ENCODE results near the gene RASGRF1. TPM values are rescaled to one million over a fixed set of nuclear protein-coding genes. Genes with fewer than 3 reads are reported as not detected.

RASGRF1 gene
- total and polyA plus RNA-seq, 2 experiments from 2014 or later, result 0.05 to 0.24 TPM

DNA sequence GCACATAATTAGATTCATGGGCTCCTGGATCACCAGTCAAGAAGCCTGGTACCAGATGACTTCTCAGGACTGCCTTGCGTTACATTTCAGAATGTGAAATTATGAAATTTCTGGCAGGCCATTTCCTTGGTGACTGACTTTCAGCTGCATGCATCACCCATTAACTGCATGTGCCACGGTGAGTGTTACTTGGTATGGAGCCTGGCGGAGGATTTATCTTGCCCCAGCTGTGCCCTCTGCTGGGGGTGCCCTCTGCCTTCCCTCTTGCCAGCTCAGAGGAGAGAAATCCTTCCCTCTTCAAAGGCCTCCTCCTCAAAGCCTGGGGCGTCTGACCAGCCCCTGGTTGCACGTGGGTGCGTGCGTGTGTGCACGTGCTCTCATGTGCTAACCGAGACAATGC lies 88.0 kb downstream of the RASGRF1 start:
- no peak for DNase-seq (ENCODE audit: low spot score)
- TF ChIP-seq ETS1 (IDR thresholded peaks at IDR 0.05), result no peak
- TF ChIP-seq, protein P1, sequence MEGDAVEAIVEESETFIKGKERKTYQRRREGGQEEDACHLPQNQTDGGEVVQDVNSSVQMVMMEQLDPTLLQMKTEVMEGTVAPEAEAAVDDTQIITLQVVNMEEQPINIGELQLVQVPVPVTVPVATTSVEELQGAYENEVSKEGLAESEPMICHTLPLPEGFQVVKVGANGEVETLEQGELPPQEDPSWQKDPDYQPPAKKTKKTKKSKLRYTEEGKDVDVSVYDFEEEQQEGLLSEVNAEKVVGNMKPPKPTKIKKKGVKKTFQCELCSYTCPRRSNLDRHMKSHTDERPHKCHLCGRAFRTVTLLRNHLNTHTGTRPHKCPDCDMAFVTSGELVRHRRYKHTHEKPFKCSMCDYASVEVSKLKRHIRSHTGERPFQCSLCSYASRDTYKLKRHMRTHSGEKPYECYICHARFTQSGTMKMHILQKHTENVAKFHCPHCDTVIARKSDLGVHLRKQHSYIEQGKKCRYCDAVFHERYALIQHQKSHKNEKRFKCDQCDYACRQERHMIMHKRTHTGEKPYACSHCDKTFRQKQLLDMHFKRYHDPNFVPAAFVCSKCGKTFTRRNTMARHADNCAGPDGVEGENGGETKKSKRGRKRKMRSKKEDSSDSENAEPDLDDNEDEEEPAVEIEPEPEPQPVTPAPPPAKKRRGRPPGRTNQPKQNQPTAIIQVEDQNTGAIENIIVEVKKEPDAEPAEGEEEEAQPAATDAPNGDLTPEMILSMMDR (conservative IDR thresholded peaks at IDR 0.05; ENCODE audit: low read depth in 2 of 2), result no peak
- no peak for TF ChIP-seq EZH2phosphoT487 (IDR thresholded peaks at IDR 0.05; ENCODE audit: unreplicated experiment)
- TF ChIP-seq, protein P2, sequence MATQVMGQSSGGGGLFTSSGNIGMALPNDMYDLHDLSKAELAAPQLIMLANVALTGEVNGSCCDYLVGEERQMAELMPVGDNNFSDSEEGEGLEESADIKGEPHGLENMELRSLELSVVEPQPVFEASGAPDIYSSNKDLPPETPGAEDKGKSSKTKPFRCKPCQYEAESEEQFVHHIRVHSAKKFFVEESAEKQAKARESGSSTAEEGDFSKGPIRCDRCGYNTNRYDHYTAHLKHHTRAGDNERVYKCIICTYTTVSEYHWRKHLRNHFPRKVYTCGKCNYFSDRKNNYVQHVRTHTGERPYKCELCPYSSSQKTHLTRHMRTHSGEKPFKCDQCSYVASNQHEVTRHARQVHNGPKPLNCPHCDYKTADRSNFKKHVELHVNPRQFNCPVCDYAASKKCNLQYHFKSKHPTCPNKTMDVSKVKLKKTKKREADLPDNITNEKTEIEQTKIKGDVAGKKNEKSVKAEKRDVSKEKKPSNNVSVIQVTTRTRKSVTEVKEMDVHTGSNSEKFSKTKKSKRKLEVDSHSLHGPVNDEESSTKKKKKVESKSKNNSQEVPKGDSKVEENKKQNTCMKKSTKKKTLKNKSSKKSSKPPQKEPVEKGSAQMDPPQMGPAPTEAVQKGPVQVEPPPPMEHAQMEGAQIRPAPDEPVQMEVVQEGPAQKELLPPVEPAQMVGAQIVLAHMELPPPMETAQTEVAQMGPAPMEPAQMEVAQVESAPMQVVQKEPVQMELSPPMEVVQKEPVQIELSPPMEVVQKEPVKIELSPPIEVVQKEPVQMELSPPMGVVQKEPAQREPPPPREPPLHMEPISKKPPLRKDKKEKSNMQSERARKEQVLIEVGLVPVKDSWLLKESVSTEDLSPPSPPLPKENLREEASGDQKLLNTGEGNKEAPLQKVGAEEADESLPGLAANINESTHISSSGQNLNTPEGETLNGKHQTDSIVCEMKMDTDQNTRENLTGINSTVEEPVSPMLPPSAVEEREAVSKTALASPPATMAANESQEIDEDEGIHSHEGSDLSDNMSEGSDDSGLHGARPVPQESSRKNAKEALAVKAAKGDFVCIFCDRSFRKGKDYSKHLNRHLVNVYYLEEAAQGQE (IDR thresholded peaks at IDR 0.05; ENCODE audit: unreplicated experiment), result no peak
- TF ChIP-seq EZH2 (IDR thresholded peaks at IDR 0.05; ENCODE audit: low read depth, unreplicated experiment), result no peak
- TF ChIP-seq, protein P3, sequence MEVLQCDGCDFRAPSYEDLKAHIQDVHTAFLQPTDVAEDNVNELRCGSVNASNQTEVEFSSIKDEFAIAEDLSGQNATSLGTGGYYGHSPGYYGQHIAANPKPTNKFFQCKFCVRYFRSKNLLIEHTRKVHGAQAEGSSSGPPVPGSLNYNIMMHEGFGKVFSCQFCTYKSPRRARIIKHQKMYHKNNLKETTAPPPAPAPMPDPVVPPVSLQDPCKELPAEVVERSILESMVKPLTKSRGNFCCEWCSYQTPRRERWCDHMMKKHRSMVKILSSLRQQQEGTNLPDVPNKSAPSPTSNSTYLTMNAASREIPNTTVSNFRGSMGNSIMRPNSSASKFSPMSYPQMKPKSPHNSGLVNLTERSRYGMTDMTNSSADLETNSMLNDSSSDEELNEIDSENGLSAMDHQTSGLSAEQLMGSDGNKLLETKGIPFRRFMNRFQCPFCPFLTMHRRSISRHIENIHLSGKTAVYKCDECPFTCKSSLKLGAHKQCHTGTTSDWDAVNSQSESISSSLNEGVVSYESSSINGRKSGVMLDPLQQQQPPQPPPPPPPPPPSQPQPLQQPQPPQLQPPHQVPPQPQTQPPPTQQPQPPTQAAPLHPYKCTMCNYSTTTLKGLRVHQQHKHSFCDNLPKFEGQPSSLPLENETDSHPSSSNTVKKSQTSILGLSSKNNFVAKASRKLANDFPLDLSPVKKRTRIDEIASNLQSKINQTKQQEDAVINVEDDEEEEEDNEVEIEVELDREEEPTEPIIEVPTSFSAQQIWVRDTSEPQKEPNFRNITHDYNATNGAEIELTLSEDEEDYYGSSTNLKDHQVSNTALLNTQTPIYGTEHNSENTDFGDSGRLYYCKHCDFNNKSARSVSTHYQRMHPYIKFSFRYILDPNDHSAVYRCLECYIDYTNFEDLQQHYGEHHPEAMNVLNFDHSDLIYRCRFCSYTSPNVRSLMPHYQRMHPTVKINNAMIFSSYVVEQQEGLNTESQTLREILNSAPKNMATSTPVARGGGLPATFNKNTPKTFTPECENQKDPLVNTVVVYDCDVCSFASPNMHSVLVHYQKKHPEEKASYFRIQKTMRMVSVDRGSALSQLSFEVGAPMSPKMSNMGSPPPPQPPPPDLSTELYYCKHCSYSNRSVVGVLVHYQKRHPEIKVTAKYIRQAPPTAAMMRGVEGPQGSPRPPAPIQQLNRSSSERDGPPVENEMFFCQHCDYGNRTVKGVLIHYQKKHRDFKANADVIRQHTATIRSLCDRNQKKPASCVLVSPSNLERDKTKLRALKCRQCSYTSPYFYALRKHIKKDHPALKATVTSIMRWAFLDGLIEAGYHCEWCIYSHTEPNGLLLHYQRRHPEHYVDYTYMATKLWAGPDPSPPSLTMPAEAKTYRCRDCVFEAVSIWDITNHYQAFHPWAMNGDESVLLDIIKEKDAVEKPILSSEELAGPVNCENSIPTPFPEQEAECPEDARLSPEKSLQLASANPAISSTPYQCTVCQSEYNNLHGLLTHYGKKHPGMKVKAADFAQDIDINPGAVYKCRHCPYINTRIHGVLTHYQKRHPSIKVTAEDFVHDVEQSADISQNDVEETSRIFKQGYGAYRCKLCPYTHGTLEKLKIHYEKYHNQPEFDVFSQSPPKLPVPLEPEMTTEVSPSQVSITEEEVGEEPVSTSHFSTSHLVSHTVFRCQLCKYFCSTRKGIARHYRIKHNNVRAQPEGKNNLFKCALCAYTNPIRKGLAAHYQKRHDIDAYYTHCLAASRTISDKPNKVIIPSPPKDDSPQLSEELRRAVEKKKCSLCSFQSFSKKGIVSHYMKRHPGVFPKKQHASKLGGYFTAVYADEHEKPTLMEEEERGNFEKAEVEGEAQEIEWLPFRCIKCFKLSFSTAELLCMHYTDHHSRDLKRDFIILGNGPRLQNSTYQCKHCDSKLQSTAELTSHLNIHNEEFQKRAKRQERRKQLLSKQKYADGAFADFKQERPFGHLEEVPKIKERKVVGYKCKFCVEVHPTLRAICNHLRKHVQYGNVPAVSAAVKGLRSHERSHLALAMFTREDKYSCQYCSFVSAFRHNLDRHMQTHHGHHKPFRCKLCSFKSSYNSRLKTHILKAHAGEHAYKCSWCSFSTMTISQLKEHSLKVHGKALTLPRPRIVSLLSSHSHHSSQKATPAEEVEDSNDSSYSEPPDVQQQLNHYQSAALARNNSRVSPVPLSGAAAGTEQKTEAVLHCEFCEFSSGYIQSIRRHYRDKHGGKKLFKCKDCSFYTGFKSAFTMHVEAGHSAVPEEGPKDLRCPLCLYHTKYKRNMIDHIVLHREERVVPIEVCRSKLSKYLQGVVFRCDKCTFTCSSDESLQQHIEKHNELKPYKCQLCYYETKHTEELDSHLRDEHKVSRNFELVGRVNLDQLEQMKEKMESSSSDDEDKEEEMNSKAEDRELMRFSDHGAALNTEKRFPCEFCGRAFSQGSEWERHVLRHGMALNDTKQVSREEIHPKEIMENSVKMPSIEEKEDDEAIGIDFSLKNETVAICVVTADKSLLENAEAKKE (CRISPR knock-in tag; IDR thresholded peaks at IDR 0.05), result no peak
- TF ChIP-seq JUNB (IDR thresholded peaks at IDR 0.05; ENCODE audit: unreplicated experiment), result no peak
- TF ChIP-seq ZNF114 (CRISPR knock-in tag; IDR thresholded peaks at IDR 0.05), result no peak
- TF ChIP-seq NANOG (IDR thresholded peaks at IDR 0.05; ENCODE audit: borderline replicate concordance), result no peak
- TF ChIP-seq POLR2AphosphoS5 (IDR thresholded peaks at IDR 0.05; ENCODE audit: low read depth), result no peak
- TF ChIP-seq CREB1 (CRISPR knock-in tag; IDR thresholded peaks at IDR 0.05; ENCODE audit: low read depth), result no peak
- TF ChIP-seq STAT1 (IDR thresholded peaks at IDR 0.05; ENCODE audit: unreplicated experiment), result no peak
- TF ChIP-seq ZNF331 (CRISPR knock-in tag; IDR thresholded peaks at IDR 0.05; ENCODE audit: low read depth), result no peak
- H3K36me3 ChIP-seq (ENCODE audit: insufficient read depth), result no peaks in the 10 kb centered on the region
- no peak overlapping the region for H3K27ac ChIP-seq (ENCODE audit: low read depth)
- H3K27ac Mint-ChIP-seq, result no peak overlapping the region
- H3K4me1 Mint-ChIP-seq, result peaks cover 16% of the 10 kb centered on the region
- H3K4me1 ChIP-seq (ENCODE audit: insufficient read depth), result peaks cover 7% of the 10 kb centered on the region
- no peak overlapping the region for H3K4me2 ChIP-seq
- peaks cover 14% of the 10 kb centered on the region for H3K27me3 Mint-ChIP-seq (ENCODE audit: insufficient read depth, low read depth, poor library complexity)
- H3K9me3 Mint-ChIP-seq, result no peaks in the 10 kb centered on the region
- H3K4me3 ChIP-seq, result no peak overlapping the region
- H3K4me3 Mint-ChIP-seq, result no peak overlapping the region
- no peaks in the 10 kb centered on the region for H3F3A ChIP-seq (replicated peaks; ENCODE audit: low read depth)
- ATAC-seq, result no peak
- no peaks in the 10 kb centered on the region for H4K20me1 ChIP-seq (replicated peaks; ENCODE audit: insufficient read depth)
- H2AFZ ChIP-seq, result no peak overlapping the region
- H3K9me2 ChIP-seq (ENCODE audit: insufficient read depth), result no peaks in the 10 kb centered on the region
- no peaks in the 10 kb centered on the region for H3K36me3 Mint-ChIP-seq (ENCODE audit: low read depth)
- H3K27me3 ChIP-seq (ENCODE audit: insufficient read depth), result no peaks in the 10 kb centered on the region
- H3K79me2 ChIP-seq (replicated peaks; ENCODE audit: insufficient read depth), result no peaks in the 10 kb centered on the region

All from GM23338 (cell line).